SJSA1 (cell line): Measurements from ENCODE around the gene ZC2HC1C. TPM values are rescaled to one million over a fixed set of nuclear protein-coding genes. Genes with fewer than 3 reads are reported as not detected.

Experiments
- DNase-seq, 2 experiments: peaks; one replicate each; pipeline ENCODE4 v3.0.0-alpha.2; 2015 to 2020; ENCODE audit warnings: low spot score in 2 of 2, low read depth in 1 of 2
- H3K27ac ChIP-seq: fragments of 250-450 bp; sonication (Bioruptor Pico); 2 replicates; pipeline ENCODE4 v1.5.1; 2020; ENCODE audit warnings: mild to moderate bottlenecking, moderate library complexity
- H3K27me3 ChIP-seq: fragments of 250-450 bp; sonication (Bioruptor Pico); replicated peaks from 2 replicates; pipeline ENCODE4 v1.5.1; 2020; ENCODE audit warnings: mild to moderate bottlenecking, moderate library complexity
- H3K36me3 ChIP-seq: fragments of 250-450 bp; sonication (Bioruptor Pico); 2 replicates; pipeline ENCODE4 v1.5.1; 2020; ENCODE audit warnings: mild to moderate bottlenecking
- H3K4me1 ChIP-seq: fragments of 250-450 bp; sonication (Bioruptor Pico); replicated peaks from 2 replicates; pipeline ENCODE4 v1.6.1; 2021; ENCODE audit warnings: mild to moderate bottlenecking
- H3K4me3 ChIP-seq: fragments of 250-450 bp; sonication (Bioruptor Pico); 2 replicates; pipeline ENCODE4 v1.5.1; 2020; ENCODE audit warnings: mild to moderate bottlenecking
- H3K9me3 ChIP-seq: fragments of 250-450 bp; sonication (Bioruptor Pico); replicated peaks from 2 replicates; pipeline ENCODE4 v1.5.1; 2020; ENCODE audit warnings: mild to moderate bottlenecking
- total RNA-seq: library from RNA; depleted of rRNA; stranded (reverse); fragments of >200 nt; shearing (Covaris generic); gene quantifications from 2 replicates; pipeline ENCODE4 v1.2.3, GENCODE V29; 2014

ZC2HC1C gene
- total RNA-seq, 1 experiment from 2014 or later: 0.34 TPM

GRCh38 chr14:75090353-75090752 is 20.9 kb downstream of the ZC2HC1C start:
- H3K36me3 ChIP-seq: peaks cover 46% of the 10 kb centered on the region
- no peak overlapping the region for H3K27ac ChIP-seq
- DNase-seq: no peak
- no peak overlapping the region for H3K4me3 ChIP-seq
- no peaks in the 10 kb centered on the region for H3K27me3 ChIP-seq
- no peaks in the 10 kb centered on the region for H3K4me1 ChIP-seq
- no peaks in the 10 kb centered on the region for H3K9me3 ChIP-seq

DNA sequence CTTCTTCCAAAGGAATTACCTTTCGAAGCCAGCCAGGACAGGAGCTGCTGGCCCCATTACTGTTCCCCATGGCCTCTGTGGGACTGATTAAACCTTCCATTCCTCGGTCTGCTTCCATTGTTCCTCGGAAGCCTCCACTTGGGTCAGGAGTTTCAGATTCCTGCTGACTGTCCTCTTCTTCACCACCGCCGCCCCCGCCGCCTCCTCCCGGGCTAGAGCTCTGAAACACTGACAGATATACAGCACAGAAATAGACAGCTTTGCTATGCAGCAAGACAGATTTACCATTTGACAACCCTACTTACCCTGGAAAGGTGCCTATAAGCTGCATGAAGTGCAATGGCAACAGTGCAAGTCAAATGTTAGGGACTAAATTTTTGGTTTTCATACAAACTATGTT is 21.8 kb downstream of the ZC2HC1C start:
- Histone ChIP-seq H3K27ac (no peak overlapping the region), H3K4me1 (no peaks in the 10 kb centered on the region), H3K9me3 (no peaks in the 10 kb centered on the region), H3K36me3 (peaks cover 41% of the 10 kb centered on the region), H3K27me3 (no peaks in the 10 kb centered on the region), H3K4me3 (no peak overlapping the region)
- DNase-seq: no peak

GRCh38 chr14:75092698-75093097 is 23.3 kb downstream of the ZC2HC1C start:
- DNase-seq: no peak
- H3K4me1 ChIP-seq: no peaks in the 10 kb centered on the region
- H3K9me3 ChIP-seq: no peaks in the 10 kb centered on the region
- no peaks in the 10 kb centered on the region for H3K27me3 ChIP-seq
- no peak overlapping the region for H3K4me3 ChIP-seq
- no peak overlapping the region for H3K27ac ChIP-seq
- peaks cover 35% of the 10 kb centered on the region for H3K36me3 ChIP-seq

GRCh38 chr14:75094896-75095295 is 25.5 kb downstream of the ZC2HC1C start:
- H3K36me3 ChIP-seq: peaks cover 44% of the 10 kb centered on the region
- DNase-seq: no peak
- no peak overlapping the region for H3K4me3 ChIP-seq
- H3K4me1 ChIP-seq: no peaks in the 10 kb centered on the region
- no peaks in the 10 kb centered on the region for H3K27me3 ChIP-seq
- no peak overlapping the region for H3K27ac ChIP-seq
- H3K9me3 ChIP-seq: no peaks in the 10 kb centered on the region

GRCh38 chr14:75095690-75096089 is 26.2 kb downstream of the ZC2HC1C start:
- DNase-seq: no peak
- H3K27ac ChIP-seq: no peak overlapping the region
- peaks cover 46% of the 10 kb centered on the region for H3K36me3 ChIP-seq
- no peak overlapping the region for H3K4me3 ChIP-seq
- no peaks in the 10 kb centered on the region for H3K27me3 ChIP-seq
- no peaks in the 10 kb centered on the region for H3K9me3 ChIP-seq
- H3K4me1 ChIP-seq: no peaks in the 10 kb centered on the region

DNA sequence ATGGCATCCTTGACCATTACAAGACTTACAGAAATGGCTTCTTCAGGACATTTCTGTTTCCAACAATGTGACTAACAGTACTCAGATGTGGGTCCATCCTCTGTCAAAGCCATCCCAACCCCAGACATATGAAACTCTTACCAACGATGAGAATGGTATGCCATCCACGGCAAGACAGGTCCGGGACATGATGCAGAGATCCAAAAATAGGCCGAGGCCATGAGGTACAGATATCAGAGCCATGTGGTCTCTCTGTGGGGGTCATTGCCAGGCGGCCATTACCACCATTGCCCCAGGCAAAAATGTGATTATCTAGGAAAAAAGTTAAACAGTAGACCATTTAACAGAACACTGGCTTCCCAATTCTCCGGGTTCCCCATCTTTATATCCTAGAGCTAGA is 27.5 kb downstream of the ZC2HC1C start:
- no peak for DNase-seq
- no peak overlapping the region for H3K4me3 ChIP-seq
- no peaks in the 10 kb centered on the region for H3K9me3 ChIP-seq
- H3K4me1 ChIP-seq: no peaks in the 10 kb centered on the region
- no peaks in the 10 kb centered on the region for H3K27me3 ChIP-seq
- peaks cover 57% of the 10 kb centered on the region for H3K36me3 ChIP-seq
- no peak overlapping the region for H3K27ac ChIP-seq

GRCh38 chr14:75098212-75098611 is 28.8 kb downstream of the ZC2HC1C start:
- peaks cover 56% of the 10 kb centered on the region for H3K36me3 ChIP-seq
- H3K4me3 ChIP-seq: no peak overlapping the region
- no peaks in the 10 kb centered on the region for H3K27me3 ChIP-seq
- H3K4me1 ChIP-seq: no peaks in the 10 kb centered on the region
- no peak for DNase-seq
- no peak overlapping the region for H3K27ac ChIP-seq
- H3K9me3 ChIP-seq: no peaks in the 10 kb centered on the region

GRCh38 chr14:75098682-75099081 is 29.2 kb downstream of the ZC2HC1C start:
- no peak for DNase-seq
- Histone ChIP-seq H3K36me3 (peaks cover 61% of the 10 kb centered on the region), H3K27ac (no peak overlapping the region), H3K27me3 (no peaks in the 10 kb centered on the region), H3K4me3 (no peak overlapping the region), H3K4me1 (no peaks in the 10 kb centered on the region), H3K9me3 (no peaks in the 10 kb centered on the region)

- Histone ChIP-seq H3K36me3 (peaks cover 62% of the 10 kb centered on the region), H3K9me3 (no peaks in the 10 kb centered on the region), H3K4me1 (no peaks in the 10 kb centered on the region), H3K27me3 (no peaks in the 10 kb centered on the region), H3K27ac (no peak overlapping the region), H3K4me3 (no peak overlapping the region)
- no peak for DNase-seq
Observed at GRCh38 chr14:75101491-75101890, 32.0 kb downstream of the ZC2HC1C start.

DNA sequence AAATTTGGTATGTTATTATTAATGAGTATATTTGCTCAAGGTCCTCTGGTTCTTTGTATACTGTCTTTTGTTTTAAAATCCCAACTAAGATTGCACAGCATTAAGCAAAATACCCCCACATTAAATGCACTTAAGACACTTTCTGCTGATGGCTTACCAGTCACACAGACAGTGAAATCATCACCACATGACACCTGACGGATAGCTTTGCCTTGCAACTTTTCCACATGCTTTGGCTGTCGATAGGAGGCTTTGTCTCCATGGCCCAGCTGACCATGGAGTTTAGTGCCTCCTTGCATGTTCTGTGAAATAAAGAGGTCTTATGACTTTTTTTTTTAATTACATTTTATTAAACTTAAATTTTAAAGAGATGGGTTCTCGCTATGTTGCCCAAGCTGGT is 37.7 kb downstream of the ZC2HC1C start:
- Histone ChIP-seq H3K27ac (no peak overlapping the region), H3K27me3 (no peaks in the 10 kb centered on the region), H3K9me3 (no peaks in the 10 kb centered on the region), H3K4me1 (no peaks in the 10 kb centered on the region), H3K4me3 (no peak overlapping the region), H3K36me3 (peaks cover 69% of the 10 kb centered on the region)
- no peak for DNase-seq

DNA sequence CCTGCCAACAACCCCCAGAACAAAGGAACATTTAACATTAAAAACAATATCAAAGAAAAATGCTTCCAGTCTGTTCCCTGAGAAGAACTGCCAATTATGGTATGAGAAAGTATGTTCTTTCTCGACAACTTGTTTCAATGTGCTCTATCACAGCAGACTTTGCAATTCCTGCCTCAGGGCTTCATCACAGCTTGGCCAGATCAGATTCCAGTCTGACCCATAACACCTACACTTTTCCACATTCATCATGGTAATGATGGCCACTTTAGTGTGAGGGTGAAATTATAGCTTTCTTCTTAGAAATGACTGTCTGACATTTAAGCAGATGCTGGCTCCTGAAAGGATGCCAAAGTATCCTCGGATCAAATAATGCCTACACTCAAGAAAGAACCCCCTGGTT is 40.4 kb downstream of the ZC2HC1C start:
- H3K36me3 ChIP-seq: peaks cover 85% of the 10 kb centered on the region

GRCh38 chr14:75113932-75114539 is 44.6 kb downstream of the ZC2HC1C start:
- H3K27me3 ChIP-seq: no peaks in the 10 kb centered on the region
- no peak overlapping the region for H3K27ac ChIP-seq
- no peak for DNase-seq
- H3K4me3 ChIP-seq: no peak overlapping the region
- H3K36me3 ChIP-seq: peaks cover 96% of the 10 kb centered on the region
- H3K9me3 ChIP-seq: no peaks in the 10 kb centered on the region
- H3K4me1 ChIP-seq: no peaks in the 10 kb centered on the region

More for the DNA sequence above, 40.4 kb downstream of the ZC2HC1C start:
- H3K27me3 ChIP-seq: no peaks in the 10 kb centered on the region
- no peaks in the 10 kb centered on the region for H3K4me1 ChIP-seq
- no peak overlapping the region for H3K27ac ChIP-seq
- DNase-seq: no peak
- no peaks in the 10 kb centered on the region for H3K9me3 ChIP-seq
- H3K4me3 ChIP-seq: no peak overlapping the region

DNA sequence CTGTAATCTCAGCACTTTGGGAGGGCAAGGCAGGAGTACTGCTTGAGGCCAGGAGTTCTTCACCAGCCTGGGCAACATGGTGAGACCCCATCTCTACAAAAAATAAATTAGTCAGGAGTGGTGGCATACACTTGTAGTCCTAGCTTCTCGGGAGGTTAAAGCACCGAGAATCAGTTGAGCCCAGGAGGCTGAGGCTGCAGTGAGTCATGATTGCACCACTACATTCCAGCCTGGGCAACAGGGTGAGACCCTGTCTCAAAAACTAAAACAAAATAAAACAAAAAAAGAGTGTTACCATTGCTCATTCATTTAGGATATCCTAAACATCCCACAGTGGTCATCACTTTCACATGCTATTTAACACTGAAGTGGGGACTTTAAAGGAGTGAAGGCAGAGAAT is 49.6 kb downstream of the ZC2HC1C start:
- Histone ChIP-seq H3K4me3 (no peak overlapping the region), H3K36me3 (peaks cover 52% of the 10 kb centered on the region), H3K27ac (no peak overlapping the region), H3K9me3 (no peaks in the 10 kb centered on the region), H3K27me3 (no peaks in the 10 kb centered on the region), H3K4me1 (peaks cover 3% of the 10 kb centered on the region)
- DNase-seq: no peak

- no peaks in the 10 kb centered on the region for H3K27me3 ChIP-seq
- H3K36me3 ChIP-seq: peaks cover 37% of the 10 kb centered on the region
- no peak overlapping the region for H3K27ac ChIP-seq
- H3K9me3 ChIP-seq: no peaks in the 10 kb centered on the region
- H3K4me3 ChIP-seq: no peak overlapping the region
- peaks cover 9% of the 10 kb centered on the region for H3K4me1 ChIP-seq
- DNase-seq: no peak
Observed at GRCh38 chr14:75120541-75121291, 51.3 kb downstream of the ZC2HC1C start.
